ENCODE measurements around the gene PKN1. TPM values are rescaled to one million over a fixed set of nuclear protein-coding genes. Genes with fewer than 3 reads are reported as not detected.
A peak's percentile ranks its signal among the peaks of the same experiment; 100 is the strongest.

The PKN1 gene
- total and polyA plus RNA-seq, 4 donors = 13.7 to 41.6 (median 22.3) TPM

DNA sequence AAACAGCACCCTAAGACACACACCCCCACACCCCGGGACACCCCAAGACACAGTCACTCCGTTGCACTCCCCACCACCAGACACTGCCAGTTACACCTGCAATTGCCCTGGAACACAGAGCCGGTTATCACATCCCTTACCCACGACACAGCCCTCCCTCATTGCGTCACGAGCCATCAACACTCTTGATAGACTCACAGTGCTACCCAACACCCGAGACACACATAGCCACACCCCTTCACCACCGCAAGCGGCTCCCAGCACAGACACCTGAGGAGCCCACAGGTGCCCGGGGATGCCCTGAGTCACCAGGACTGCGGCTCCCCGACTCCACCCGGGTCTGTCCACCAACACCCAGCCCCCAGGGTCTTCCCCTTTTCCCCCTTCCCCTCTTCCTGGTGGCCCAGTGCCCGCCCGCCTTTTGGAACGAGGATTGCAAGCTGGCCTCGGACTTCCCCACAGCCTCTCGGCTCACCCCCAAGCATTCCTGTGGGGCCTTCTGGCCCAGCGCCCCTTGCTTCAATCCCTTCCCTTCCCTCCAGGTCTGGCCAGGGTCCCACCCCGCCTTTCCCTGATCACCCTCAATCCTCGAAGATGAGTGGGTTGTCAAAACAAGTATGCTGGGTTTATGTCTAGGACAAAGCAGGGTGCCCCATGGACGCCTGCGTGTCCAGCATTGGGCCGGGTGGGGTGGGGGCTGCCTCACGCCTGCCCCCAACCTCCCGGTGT is 43.7 kb downstream of the PKN1 start:
- Histone ChIP-seq H3K4me1 (ENCODE audit: control insufficient read depth in 4 of 4, insufficient read depth in 4 of 4, low read length in 3 of 4) (peaks cover 5 to 27% (median 18%) of the 10 kb centered on the region in 4 donors), H3K9ac (ENCODE audit: low read depth in 1 of 2, low read length in 2 of 2) (no peak overlapping the region), H3K27me3 (ENCODE audit: control insufficient read depth in 4 of 4, insufficient read depth in 4 of 4, low read length in 3 of 4) (peaks cover 0 to 3% (median 0%) of the 10 kb centered on the region in 4 donors), H3K4me3 (ENCODE audit: low read depth in 1 of 3, low read length in 3 of 3) (no peak overlapping the region), H3K27ac (ENCODE audit: low read depth in 1 of 2, low read length in 2 of 2) (no peak overlapping the region), H3K9me3 (ENCODE audit: control insufficient read depth in 4 of 4, low read length in 3 of 4) (no peaks in the 10 kb centered on the region), H3K36me3 (ENCODE audit: control insufficient read depth in 4 of 4, insufficient read depth in 3 of 4, low read depth in 1 of 4, low read length in 3 of 4) (peaks cover 2 to 10% (median 5%) of the 10 kb centered on the region in 4 donors)
- TF ChIP-seq HNF4A (conservative IDR thresholded peaks at IDR 0.05) (no peak), RXRA (IDR thresholded peaks at IDR 0.05) (no peak), RAD21 (IDR thresholded peaks at IDR 0.05) (no peak), FOXA1 (IDR thresholded peaks at IDR 0.05) (no peak), HNF4G (IDR thresholded peaks at IDR 0.05) (no peak), YY1 (IDR thresholded peaks at IDR 0.05) (no peak), JUND (IDR thresholded peaks at IDR 0.05) (no peak), FOXA2 (IDR thresholded peaks at IDR 0.05) (no peak)
- TF ChIP-seq, protein P1, sequence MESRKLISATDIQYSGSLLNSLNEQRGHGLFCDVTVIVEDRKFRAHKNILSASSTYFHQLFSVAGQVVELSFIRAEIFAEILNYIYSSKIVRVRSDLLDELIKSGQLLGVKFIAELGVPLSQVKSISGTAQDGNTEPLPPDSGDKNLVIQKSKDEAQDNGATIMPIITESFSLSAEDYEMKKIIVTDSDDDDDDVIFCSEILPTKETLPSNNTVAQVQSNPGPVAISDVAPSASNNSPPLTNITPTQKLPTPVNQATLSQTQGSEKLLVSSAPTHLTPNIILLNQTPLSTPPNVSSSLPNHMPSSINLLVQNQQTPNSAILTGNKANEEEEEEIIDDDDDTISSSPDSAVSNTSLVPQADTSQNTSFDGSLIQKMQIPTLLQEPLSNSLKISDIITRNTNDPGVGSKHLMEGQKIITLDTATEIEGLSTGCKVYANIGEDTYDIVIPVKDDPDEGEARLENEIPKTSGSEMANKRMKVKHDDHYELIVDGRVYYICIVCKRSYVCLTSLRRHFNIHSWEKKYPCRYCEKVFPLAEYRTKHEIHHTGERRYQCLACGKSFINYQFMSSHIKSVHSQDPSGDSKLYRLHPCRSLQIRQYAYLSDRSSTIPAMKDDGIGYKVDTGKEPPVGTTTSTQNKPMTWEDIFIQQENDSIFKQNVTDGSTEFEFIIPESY (IDR thresholded peaks at IDR 0.05) = no peak
- TF ChIP-seq, protein P2, sequence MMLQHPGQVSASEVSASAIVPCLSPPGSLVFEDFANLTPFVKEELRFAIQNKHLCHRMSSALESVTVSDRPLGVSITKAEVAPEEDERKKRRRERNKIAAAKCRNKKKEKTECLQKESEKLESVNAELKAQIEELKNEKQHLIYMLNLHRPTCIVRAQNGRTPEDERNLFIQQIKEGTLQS (IDR thresholded peaks at IDR 0.05) = no peak
- no peak for DNase-seq (ENCODE audit: low spot score)
- 74% methylated on average over 26 of the region's 26 CpGs for WGBS

DNA sequence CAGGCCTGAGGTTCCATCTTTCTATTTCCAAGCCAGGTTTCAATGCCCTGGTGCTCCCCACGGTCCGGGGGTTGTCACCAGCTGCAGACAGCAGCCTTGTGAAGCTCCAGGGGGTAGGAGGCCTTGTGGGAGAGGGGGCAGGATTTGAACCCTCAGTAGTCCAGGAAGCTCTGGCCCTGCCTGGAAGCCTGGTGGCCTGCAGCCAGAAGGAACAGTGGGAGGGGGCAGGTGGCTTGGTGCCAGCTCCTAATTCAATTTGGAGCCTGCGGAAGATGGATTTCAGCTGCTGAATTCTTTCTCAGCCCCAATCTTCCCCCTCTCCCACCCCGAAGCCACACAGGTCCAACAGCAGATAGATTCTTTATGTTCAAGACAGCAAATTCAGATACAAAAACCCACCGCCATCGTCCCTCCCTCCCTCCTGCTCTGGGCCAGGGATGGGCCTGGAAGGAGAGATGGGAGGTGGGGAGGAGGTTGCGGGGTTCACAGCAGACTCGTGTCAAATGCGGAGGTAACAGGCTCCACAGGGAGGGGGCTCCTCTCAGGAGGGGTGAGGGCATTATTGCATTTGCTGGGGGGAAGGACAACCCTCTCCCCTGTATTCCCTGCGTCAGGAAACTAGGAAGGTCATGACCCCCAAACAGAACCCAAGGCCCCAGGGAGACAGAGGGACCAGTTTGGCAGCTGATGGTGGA is 44.5 kb downstream of the PKN1 start:
- DNase-seq (ENCODE audit: low spot score) = no peak
- Histone ChIP-seq H3K27me3 (ENCODE audit: control insufficient read depth in 4 of 4, insufficient read depth in 4 of 4, low read length in 3 of 4) (no peaks in the 10 kb centered on the region), H3K9me3 (ENCODE audit: control insufficient read depth in 4 of 4, low read length in 3 of 4) (no peaks in the 10 kb centered on the region), H3K27ac (ENCODE audit: low read depth in 1 of 2, low read length in 2 of 2) (no peak overlapping the region), H3K36me3 (ENCODE audit: control insufficient read depth in 4 of 4, insufficient read depth in 3 of 4, low read depth in 1 of 4, low read length in 3 of 4) (peaks cover 2 to 16% (median 5%) of the 10 kb centered on the region in 4 donors), H3K4me3 (ENCODE audit: low read depth in 1 of 3, low read length in 3 of 3) (no peak overlapping the region), H3K4me1 (ENCODE audit: control insufficient read depth in 4 of 4, insufficient read depth in 4 of 4, low read length in 3 of 4) (peaks cover 5 to 21% (median 13%) of the 10 kb centered on the region in 4 donors), H3K9ac (ENCODE audit: low read depth in 1 of 2, low read length in 2 of 2) (no peak overlapping the region)
- TF ChIP-seq, protein P1 (IDR thresholded peaks at IDR 0.05) = no peak
- peak; percentile 56 for TF ChIP-seq NR2F2 (IDR thresholded peaks at IDR 0.05)
- TF ChIP-seq, protein P2 (IDR thresholded peaks at IDR 0.05) = no peak
- WGBS = 85% methylated on average over 10 of the region's 10 CpGs

DNA sequence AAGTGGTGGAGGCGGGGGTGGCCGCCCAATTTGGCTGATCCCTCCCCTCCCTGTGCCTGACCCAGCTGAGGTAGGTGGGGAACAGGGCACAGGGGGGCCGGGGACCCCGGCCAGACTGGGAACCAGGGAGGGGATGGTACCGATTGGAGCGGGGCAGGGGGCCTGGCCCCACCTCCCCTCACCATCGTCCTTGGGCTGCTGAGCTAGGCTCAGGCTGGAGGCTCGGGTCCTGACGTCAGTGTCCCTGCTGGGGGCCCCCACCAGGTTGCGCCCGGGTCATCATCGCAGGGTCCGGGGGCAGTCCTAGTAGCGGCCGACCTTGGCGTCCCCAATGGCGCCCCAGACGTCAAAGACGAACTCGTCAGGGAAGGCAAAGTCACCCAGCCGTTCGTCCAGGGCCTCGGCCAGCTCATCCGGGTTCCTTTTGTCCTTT is 45.0 kb downstream of the PKN1 start:
- WGBS = 88% methylated on average over 24 of the region's 24 CpGs
- no peak overlapping the region for H3K9ac ChIP-seq (ENCODE audit: low read depth in 1 of 2, low read length in 2 of 2)
- no peak overlapping the region for H3K4me3 ChIP-seq (ENCODE audit: low read depth in 1 of 3, low read length in 3 of 3)
- H3K9me3 ChIP-seq (ENCODE audit: control insufficient read depth in 4 of 4, low read length in 3 of 4) = no peaks in the 10 kb centered on the region
- no peaks in the 10 kb centered on the region for H3K27me3 ChIP-seq (ENCODE audit: control insufficient read depth in 4 of 4, insufficient read depth in 4 of 4, low read length in 3 of 4)
- DNase-seq (ENCODE audit: low spot score) = no peak
- peaks cover 2 to 16% (median 5%) of the 10 kb centered on the region in 4 donors for H3K36me3 ChIP-seq (ENCODE audit: control insufficient read depth in 4 of 4, insufficient read depth in 3 of 4, low read depth in 1 of 4, low read length in 3 of 4)
- peaks cover 5 to 17% (median 12%) of the 10 kb centered on the region in 4 donors for H3K4me1 ChIP-seq (ENCODE audit: control insufficient read depth in 4 of 4, insufficient read depth in 4 of 4, low read length in 3 of 4)
- H3K27ac ChIP-seq (ENCODE audit: low read depth in 1 of 2, low read length in 2 of 2) = no peak overlapping the region
- TF ChIP-seq, protein P3, sequence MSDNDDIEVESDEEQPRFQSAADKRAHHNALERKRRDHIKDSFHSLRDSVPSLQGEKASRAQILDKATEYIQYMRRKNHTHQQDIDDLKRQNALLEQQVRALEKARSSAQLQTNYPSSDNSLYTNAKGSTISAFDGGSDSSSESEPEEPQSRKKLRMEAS (IDR thresholded peaks at IDR 0.05) = no peak
- TF ChIP-seq FOXA2 (IDR thresholded peaks at IDR 0.05) (no peak), TAF1 (conservative IDR thresholded peaks at IDR 0.05) (no peak), EGR1 (IDR thresholded peaks at IDR 0.05; ENCODE audit: low read depth in 2 of 2) (no peak), GABPA (IDR thresholded peaks at IDR 0.05 in 1 of 2, conservative IDR thresholded peaks at IDR 0.05 in 1 of 2) (no peak), FOXA1 (IDR thresholded peaks at IDR 0.05) (no peak), HNF4G (IDR thresholded peaks at IDR 0.05) (no peak), NR2F2 (IDR thresholded peaks at IDR 0.05) (no peak), SP1 (IDR thresholded peaks at IDR 0.05) (no peak)
- TF ChIP-seq, protein P2 (IDR thresholded peaks at IDR 0.05) = no peak
- TF ChIP-seq, protein P4, sequence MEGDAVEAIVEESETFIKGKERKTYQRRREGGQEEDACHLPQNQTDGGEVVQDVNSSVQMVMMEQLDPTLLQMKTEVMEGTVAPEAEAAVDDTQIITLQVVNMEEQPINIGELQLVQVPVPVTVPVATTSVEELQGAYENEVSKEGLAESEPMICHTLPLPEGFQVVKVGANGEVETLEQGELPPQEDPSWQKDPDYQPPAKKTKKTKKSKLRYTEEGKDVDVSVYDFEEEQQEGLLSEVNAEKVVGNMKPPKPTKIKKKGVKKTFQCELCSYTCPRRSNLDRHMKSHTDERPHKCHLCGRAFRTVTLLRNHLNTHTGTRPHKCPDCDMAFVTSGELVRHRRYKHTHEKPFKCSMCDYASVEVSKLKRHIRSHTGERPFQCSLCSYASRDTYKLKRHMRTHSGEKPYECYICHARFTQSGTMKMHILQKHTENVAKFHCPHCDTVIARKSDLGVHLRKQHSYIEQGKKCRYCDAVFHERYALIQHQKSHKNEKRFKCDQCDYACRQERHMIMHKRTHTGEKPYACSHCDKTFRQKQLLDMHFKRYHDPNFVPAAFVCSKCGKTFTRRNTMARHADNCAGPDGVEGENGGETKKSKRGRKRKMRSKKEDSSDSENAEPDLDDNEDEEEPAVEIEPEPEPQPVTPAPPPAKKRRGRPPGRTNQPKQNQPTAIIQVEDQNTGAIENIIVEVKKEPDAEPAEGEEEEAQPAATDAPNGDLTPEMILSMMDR (IDR thresholded peaks at IDR 0.05; ENCODE audit: low read depth, low read length, missing input control) = no peak

Measured in liver (tissue), 9 donors.